T-helper 2 cell treated with Interferon-gamma antibody and Interleukin-4, amounts not matched to agents 5 μg/mL and 100 μg/mL, for 36 hours (primary cell): ENCODE results near the gene GSG1L.

Experiments
- DNase-seq: peaks from one replicate; pipeline ENCODE4 v3.0.0; 2021; ENCODE audit warnings: low spot score
- H3K27ac Mint-ChIP-seq: one replicate; pipeline ENCODE4 v1.8.0; 2021; ENCODE audit warnings: mild to moderate bottlenecking, mixed read lengths
- H3K27me3 Mint-ChIP-seq: one replicate; pipeline ENCODE4 v1.8.0; 2021; ENCODE audit warnings: low read depth, mixed read lengths
- H3K36me3 Mint-ChIP-seq: one replicate; pipeline ENCODE4 v1.8.0; 2021; ENCODE audit warnings: low read depth, mixed read lengths
- H3K4me1 Mint-ChIP-seq: one replicate; pipeline ENCODE4 v1.8.0; 2021; ENCODE audit warnings: low read depth, mixed read lengths
- H3K4me3 Mint-ChIP-seq: one replicate; pipeline ENCODE4 v1.8.0; 2022; ENCODE audit warnings: mild to moderate bottlenecking, moderate library complexity, mixed read lengths
- H3K9me3 Mint-ChIP-seq: one replicate; pipeline ENCODE4 v1.8.0; 2021; ENCODE audit warnings: mixed read lengths

The GSG1L gene

GRCh38 chr16:27822996-27823395, 240.5 kb downstream of the GSG1L start:
- Mint-ChIP-seq H3K27ac (no peak overlapping the region), H3K4me1 (no peaks in the 10 kb centered on the region), H3K27me3 (no peaks in the 10 kb centered on the region), H3K9me3 (no peaks in the 10 kb centered on the region), H3K4me3 (no peak overlapping the region), H3K36me3 (no peaks in the 10 kb centered on the region)
- DNase-seq: no peak

- Mint-ChIP-seq H3K4me1 (no peaks in the 10 kb centered on the region), H3K9me3 (no peaks in the 10 kb centered on the region), H3K36me3 (no peaks in the 10 kb centered on the region), H3K4me3 (no peak overlapping the region), H3K27me3 (peaks cover 2% of the 10 kb centered on the region), H3K27ac (no peak overlapping the region)
- DNase-seq: no peak
Observed at GRCh38 chr16:27822529-27822928, 241.0 kb downstream of the GSG1L start.

- no peaks in the 10 kb centered on the region for H3K9me3 Mint-ChIP-seq
- no peaks in the 10 kb centered on the region for H3K36me3 Mint-ChIP-seq
- peaks cover 2% of the 10 kb centered on the region for H3K27me3 Mint-ChIP-seq
- H3K4me1 Mint-ChIP-seq: no peaks in the 10 kb centered on the region
- H3K4me3 Mint-ChIP-seq: no peak overlapping the region
- DNase-seq: no peak
- no peak overlapping the region for H3K27ac Mint-ChIP-seq
Observed at GRCh38 chr16:27820646-27821345, 242.7 kb downstream of the GSG1L start.

- no peaks in the 10 kb centered on the region for H3K4me1 Mint-ChIP-seq
- H3K27ac Mint-ChIP-seq: no peak overlapping the region
- no peak for DNase-seq
- no peaks in the 10 kb centered on the region for H3K36me3 Mint-ChIP-seq
- H3K9me3 Mint-ChIP-seq: no peaks in the 10 kb centered on the region
- H3K27me3 Mint-ChIP-seq: peaks cover 2% of the 10 kb centered on the region
- H3K4me3 Mint-ChIP-seq: no peak overlapping the region
Observed at GRCh38 chr16:27819881-27820610, 243.5 kb downstream of the GSG1L start.

GRCh38 chr16:27819356-27819755, 244.2 kb downstream of the GSG1L start:
- Mint-ChIP-seq H3K27me3 (peaks cover 2% of the 10 kb centered on the region), H3K4me3 (no peak overlapping the region), H3K9me3 (no peaks in the 10 kb centered on the region), H3K4me1 (no peaks in the 10 kb centered on the region), H3K27ac (no peak overlapping the region), H3K36me3 (no peaks in the 10 kb centered on the region)
- DNase-seq: no peak

- Mint-ChIP-seq H3K27me3 (peaks cover 2% of the 10 kb centered on the region), H3K4me1 (no peaks in the 10 kb centered on the region), H3K4me3 (no peak overlapping the region), H3K9me3 (no peaks in the 10 kb centered on the region), H3K36me3 (no peaks in the 10 kb centered on the region), H3K27ac (no peak overlapping the region)
- no peak for DNase-seq
Observed at GRCh38 chr16:27818246-27818645, 245.3 kb downstream of the GSG1L start.

- H3K4me1 Mint-ChIP-seq: no peaks in the 10 kb centered on the region
- no peak for DNase-seq
- no peaks in the 10 kb centered on the region for H3K9me3 Mint-ChIP-seq
- H3K27ac Mint-ChIP-seq: no peak overlapping the region
- H3K27me3 Mint-ChIP-seq: peaks cover 2% of the 10 kb centered on the region
- H3K4me3 Mint-ChIP-seq: no peak overlapping the region
- H3K36me3 Mint-ChIP-seq: no peaks in the 10 kb centered on the region
Observed at GRCh38 chr16:27817038-27817437, 246.5 kb downstream of the GSG1L start.

GRCh38 chr16:27816561-27816960, 247.0 kb downstream of the GSG1L start:
- DNase-seq: no peak
- H3K4me1 Mint-ChIP-seq: no peaks in the 10 kb centered on the region
- H3K4me3 Mint-ChIP-seq: no peak overlapping the region
- peaks cover 2% of the 10 kb centered on the region for H3K27me3 Mint-ChIP-seq
- no peaks in the 10 kb centered on the region for H3K9me3 Mint-ChIP-seq
- H3K36me3 Mint-ChIP-seq: no peaks in the 10 kb centered on the region
- H3K27ac Mint-ChIP-seq: no peak overlapping the region

- Mint-ChIP-seq H3K27ac (no peak overlapping the region), H3K27me3 (peaks cover 2% of the 10 kb centered on the region), H3K4me1 (no peaks in the 10 kb centered on the region), H3K36me3 (no peaks in the 10 kb centered on the region), H3K4me3 (no peak overlapping the region), H3K9me3 (no peaks in the 10 kb centered on the region)
- no peak for DNase-seq
Observed at GRCh38 chr16:27813591-27813990, 249.9 kb downstream of the GSG1L start.

GRCh38 chr16:27811881-27812280, 251.6 kb downstream of the GSG1L start:
- Mint-ChIP-seq H3K27me3 (no peaks in the 10 kb centered on the region), H3K4me1 (no peaks in the 10 kb centered on the region), H3K27ac (no peak overlapping the region), H3K36me3 (no peaks in the 10 kb centered on the region), H3K4me3 (no peak overlapping the region), H3K9me3 (no peaks in the 10 kb centered on the region)
- no peak for DNase-seq

GRCh38 chr16:27806986-27807385, 256.5 kb downstream of the GSG1L start:
- Mint-ChIP-seq H3K27ac (no peak overlapping the region), H3K9me3 (no peaks in the 10 kb centered on the region), H3K4me1 (peaks cover 3% of the 10 kb centered on the region), H3K4me3 (no peak overlapping the region), H3K27me3 (no peaks in the 10 kb centered on the region), H3K36me3 (no peaks in the 10 kb centered on the region)
- DNase-seq: no peak

- H3K36me3 Mint-ChIP-seq: no peaks in the 10 kb centered on the region
- H3K27me3 Mint-ChIP-seq: no peaks in the 10 kb centered on the region
- H3K4me3 Mint-ChIP-seq: no peak overlapping the region
- no peaks in the 10 kb centered on the region for H3K9me3 Mint-ChIP-seq
- DNase-seq: no peak
- H3K4me1 Mint-ChIP-seq: peaks cover 3% of the 10 kb centered on the region
- H3K27ac Mint-ChIP-seq: no peak overlapping the region
Observed at GRCh38 chr16:27806388-27806787, 257.1 kb downstream of the GSG1L start.

GRCh38 chr16:27805828-27806351, 257.6 kb downstream of the GSG1L start:
- H3K4me3 Mint-ChIP-seq: no peak overlapping the region
- H3K9me3 Mint-ChIP-seq: no peaks in the 10 kb centered on the region
- H3K4me1 Mint-ChIP-seq: peaks cover 3% of the 10 kb centered on the region
- H3K36me3 Mint-ChIP-seq: no peaks in the 10 kb centered on the region
- no peak for DNase-seq
- no peaks in the 10 kb centered on the region for H3K27me3 Mint-ChIP-seq
- no peak overlapping the region for H3K27ac Mint-ChIP-seq

GRCh38 chr16:27803775-27804549, 259.6 kb downstream of the GSG1L start:
- Mint-ChIP-seq H3K27ac (no peak overlapping the region), H3K4me1 (peaks cover 3% of the 10 kb centered on the region), H3K4me3 (no peak overlapping the region), H3K36me3 (no peaks in the 10 kb centered on the region), H3K27me3 (no peaks in the 10 kb centered on the region), H3K9me3 (no peaks in the 10 kb centered on the region)
- no peak for DNase-seq
